ENCODE data around the gene ICAM4.

Gene ICAM4

GRCh38 chr19:10321874-10322835, 35.4 kb downstream of the ICAM4 start:
- Histone ChIP-seq H3K4me3 (ENCODE audit: control insufficient read depth in 1 of 7, extremely low read depth in 1 of 7, insufficient read depth in 4 of 7, low read depth in 2 of 7, low read length in 6 of 7) (no peak overlapping the region), H3K27ac (ENCODE audit: insufficient read depth in 1 of 2, low read depth in 1 of 2, low read length in 2 of 2, poor library complexity in 1 of 2, severe bottlenecking in 2 of 2) (no peak overlapping the region), H3K9me3 (ENCODE audit: control extremely low read depth in 1 of 5, control insufficient read depth in 4 of 5, insufficient read depth in 2 of 5, low read depth in 1 of 5, low read length in 4 of 5) (no peaks in the 10 kb centered on the region), H3K4me1 (ENCODE audit: control extremely low read depth in 1 of 4, control insufficient read depth in 4 of 4, insufficient read depth in 4 of 4, low read length in 3 of 4) (no peaks in the 10 kb centered on the region), H3K36me3 (ENCODE audit: control insufficient read depth in 4 of 4, insufficient read depth in 4 of 4, low read length in 3 of 4) (peaks cover 27 to 89% (median 61%) of the 10 kb centered on the region in 4 experiments), H3K27me3 (replicated peaks in 2 of 5; ENCODE audit: control insufficient read depth in 4 of 5, insufficient read depth in 5 of 5, low read length in 4 of 5) (no peaks in the 10 kb centered on the region)
- DNase-seq: no peak
- ChIA-PET CTCF (interaction anchor here (0.8 to 1.5 kb wide), 3 partner anchors 12 to 37 kb away, joined by 3 to 4 read pairs (median 3); no protein-coding TSS in a partner anchor), POLR2A (interaction anchor here (1.4 kb wide), 1 partner anchor 12 kb away, joined by 3 read pairs; the partner anchor contains the start of gene RAVER1)
- WGBS (ENCODE audit: insufficient coverage): 97% methylated on average over 16 of the region's 19 CpGs

- POLR2A ChIA-PET: no interaction called here
- 100% methylated on average over 3 of the region's 8 CpGs for WGBS (ENCODE audit: insufficient coverage)
- Histone ChIP-seq H3K4me1 (ENCODE audit: control extremely low read depth in 1 of 4, control insufficient read depth in 4 of 4, insufficient read depth in 4 of 4, low read length in 3 of 4) (no peaks in the 10 kb centered on the region), H3K27ac (ENCODE audit: insufficient read depth in 1 of 2, low read depth in 1 of 2, low read length in 2 of 2, poor library complexity in 1 of 2, severe bottlenecking in 2 of 2) (no peak overlapping the region), H3K27me3 (replicated peaks in 2 of 5; ENCODE audit: control insufficient read depth in 4 of 5, insufficient read depth in 5 of 5, low read length in 4 of 5) (no peaks in the 10 kb centered on the region), H3K4me3 (ENCODE audit: control insufficient read depth in 1 of 7, extremely low read depth in 1 of 7, insufficient read depth in 4 of 7, low read depth in 2 of 7, low read length in 6 of 7) (no peak overlapping the region), H3K9me3 (ENCODE audit: control extremely low read depth in 1 of 5, control insufficient read depth in 4 of 5, insufficient read depth in 2 of 5, low read depth in 1 of 5, low read length in 4 of 5) (no peaks in the 10 kb centered on the region), H3K36me3 (ENCODE audit: control insufficient read depth in 4 of 4, insufficient read depth in 4 of 4, low read length in 3 of 4) (peaks cover 31 to 96% (median 73%) of the 10 kb centered on the region in 4 experiments)
- no peak for DNase-seq
- CTCF ChIA-PET: interaction anchor here (0.9 to 1.5 kb wide), 3 partner anchors 19 to 67 kb away, joined by 3 to 4 read pairs (median 3); no protein-coding TSS in a partner anchor
Observed at GRCh38 chr19:10325732-10326131, 39.0 kb downstream of the ICAM4 start.

- CTCF ChIA-PET: interaction anchor here (1.2 to 1.3 kb wide), 3 partner anchors 9 to 61 kb away, joined by 3 to 5 read pairs (median 3); no protein-coding TSS in a partner anchor
- no peak for DNase-seq
- 99% methylated on average over 7 of the region's 7 CpGs for WGBS (ENCODE audit: insufficient coverage)
- POLR2A ChIA-PET: no interaction called here
- H3K27ac ChIP-seq (ENCODE audit: insufficient read depth in 1 of 2, low read depth in 1 of 2, low read length in 2 of 2, poor library complexity in 1 of 2, severe bottlenecking in 2 of 2): no peak overlapping the region
- no peak overlapping the region for H3K4me3 ChIP-seq (ENCODE audit: control insufficient read depth in 1 of 7, extremely low read depth in 1 of 7, insufficient read depth in 4 of 7, low read depth in 2 of 7, low read length in 6 of 7)
- H3K4me1 ChIP-seq (ENCODE audit: control extremely low read depth in 1 of 4, control insufficient read depth in 4 of 4, insufficient read depth in 4 of 4, low read length in 3 of 4): peaks cover 0 to 12% (median 10%) of the 10 kb centered on the region in 4 experiments
- H3K27me3 ChIP-seq (replicated peaks in 2 of 5; ENCODE audit: control insufficient read depth in 4 of 5, insufficient read depth in 5 of 5, low read length in 4 of 5): no peaks in the 10 kb centered on the region
- no peaks in the 10 kb centered on the region for H3K9me3 ChIP-seq (ENCODE audit: control extremely low read depth in 1 of 5, control insufficient read depth in 4 of 5, insufficient read depth in 2 of 5, low read depth in 1 of 5, low read length in 4 of 5)
- H3K36me3 ChIP-seq (ENCODE audit: control insufficient read depth in 4 of 4, insufficient read depth in 4 of 4, low read length in 3 of 4): peaks cover 24 to 75% (median 58%) of the 10 kb centered on the region in 4 experiments
Observed at GRCh38 chr19:10327793-10328192, 41.0 kb downstream of the ICAM4 start.

DNA sequence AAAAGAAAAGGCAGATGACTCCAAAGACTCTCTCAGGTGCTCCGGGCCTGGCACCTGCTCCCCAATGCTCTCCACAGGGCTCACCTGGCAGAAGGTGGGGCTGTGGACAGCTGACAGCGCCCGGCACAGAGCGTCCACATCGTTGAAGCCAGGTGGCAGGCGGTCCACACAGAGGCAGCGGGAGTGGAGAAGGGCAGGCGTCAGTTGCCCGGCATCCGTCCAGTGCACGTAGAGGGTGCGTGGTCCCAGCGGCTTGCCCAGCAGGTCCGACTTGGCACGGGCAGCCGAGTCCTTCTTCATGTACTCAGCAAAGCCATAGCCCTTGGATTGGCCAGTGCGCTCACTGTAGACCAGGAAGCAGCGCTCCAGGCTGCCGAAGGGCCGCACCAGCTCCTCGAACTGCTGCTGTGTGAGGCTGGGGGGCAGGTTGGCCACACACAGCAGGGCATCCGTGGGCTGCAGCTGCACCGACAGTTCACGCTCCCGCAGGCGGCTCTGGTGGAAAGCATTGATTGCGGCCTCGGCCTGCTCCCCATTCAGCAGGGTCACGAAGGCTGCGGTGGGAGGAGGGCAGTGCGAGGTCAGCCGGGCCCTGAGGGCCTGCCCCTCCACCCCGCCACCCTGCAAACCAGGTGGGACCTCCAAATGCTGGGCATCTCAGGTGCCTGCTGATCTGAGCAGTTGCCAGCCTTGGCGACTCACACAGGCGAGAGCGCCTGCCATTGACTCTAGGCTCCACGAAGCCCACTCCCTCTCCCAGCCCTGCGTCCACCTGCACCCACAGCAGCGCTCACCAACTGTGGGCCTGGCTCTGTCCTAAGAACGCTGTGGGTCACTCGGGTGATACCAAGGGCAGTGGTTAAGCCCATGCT, 42.0 kb downstream of the ICAM4 start:
- H3K27ac ChIP-seq (ENCODE audit: insufficient read depth in 1 of 2, low read depth in 1 of 2, low read length in 2 of 2, poor library complexity in 1 of 2, severe bottlenecking in 2 of 2): no peak overlapping the region
- DNase-seq: no peak
- no peak overlapping the region for H3K4me3 ChIP-seq (ENCODE audit: control insufficient read depth in 1 of 7, extremely low read depth in 1 of 7, insufficient read depth in 4 of 7, low read depth in 2 of 7, low read length in 6 of 7)
- peaks cover 19 to 66% (median 50%) of the 10 kb centered on the region in 4 experiments for H3K36me3 ChIP-seq (ENCODE audit: control insufficient read depth in 4 of 4, insufficient read depth in 4 of 4, low read length in 3 of 4)
- H3K4me1 ChIP-seq (ENCODE audit: control extremely low read depth in 1 of 4, control insufficient read depth in 4 of 4, insufficient read depth in 4 of 4, low read length in 3 of 4): peaks cover 0 to 17% (median 14%) of the 10 kb centered on the region in 4 experiments
- WGBS (ENCODE audit: insufficient coverage): 96% methylated on average over 37 of the region's 41 CpGs
- H3K27me3 ChIP-seq (replicated peaks in 2 of 5; ENCODE audit: control insufficient read depth in 4 of 5, insufficient read depth in 5 of 5, low read length in 4 of 5): no peaks in the 10 kb centered on the region
- ChIA-PET POLR2A (interaction anchor here (1.5 kb wide), 1 partner anchor 59 kb away, joined by 5 read pairs; no protein-coding TSS in a partner anchor), CTCF (interaction anchor here (1.2 kb wide), 1 partner anchor 10 kb away, joined by 5 read pairs; no protein-coding TSS in a partner anchor)
- H3K9me3 ChIP-seq (ENCODE audit: control extremely low read depth in 1 of 5, control insufficient read depth in 4 of 5, insufficient read depth in 2 of 5, low read depth in 1 of 5, low read length in 4 of 5): no peaks in the 10 kb centered on the region

DNA sequence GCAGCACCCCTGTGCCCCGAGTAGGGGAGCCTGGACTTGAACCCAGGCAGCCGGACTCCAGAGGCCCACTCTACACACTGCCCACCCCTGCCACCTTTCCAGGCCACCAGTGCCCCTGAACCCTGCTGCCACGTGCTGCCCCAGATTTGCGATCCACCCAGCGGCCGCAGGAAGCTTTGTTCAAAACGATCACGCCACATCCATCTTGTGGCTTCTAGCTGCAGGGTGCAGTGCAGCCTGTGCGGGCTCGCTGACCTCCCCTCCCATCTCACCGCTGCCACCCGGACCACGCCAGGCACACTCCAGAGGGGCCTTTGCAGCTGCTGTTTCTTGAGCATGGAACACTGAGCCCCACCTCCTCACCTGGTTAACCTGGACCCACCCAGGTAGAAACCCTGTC, 42.8 kb downstream of the ICAM4 start:
- peaks cover 18 to 66% (median 51%) of the 10 kb centered on the region in 4 experiments for H3K36me3 ChIP-seq (ENCODE audit: control insufficient read depth in 4 of 4, insufficient read depth in 4 of 4, low read length in 3 of 4)
- no peak for DNase-seq
- no peak overlapping the region for H3K27ac ChIP-seq (ENCODE audit: insufficient read depth in 1 of 2, low read depth in 1 of 2, low read length in 2 of 2, poor library complexity in 1 of 2, severe bottlenecking in 2 of 2)
- peaks cover 0 to 24% (median 20%) of the 10 kb centered on the region in 4 experiments for H3K4me1 ChIP-seq (ENCODE audit: control extremely low read depth in 1 of 4, control insufficient read depth in 4 of 4, insufficient read depth in 4 of 4, low read length in 3 of 4)
- no peaks in the 10 kb centered on the region for H3K9me3 ChIP-seq (ENCODE audit: control extremely low read depth in 1 of 5, control insufficient read depth in 4 of 5, insufficient read depth in 2 of 5, low read depth in 1 of 5, low read length in 4 of 5)
- no peak overlapping the region for H3K4me3 ChIP-seq (ENCODE audit: control insufficient read depth in 1 of 7, extremely low read depth in 1 of 7, insufficient read depth in 4 of 7, low read depth in 2 of 7, low read length in 6 of 7)
- ChIA-PET POLR2A (interaction anchor here (1.5 kb wide), 1 partner anchor 60 kb away, joined by 5 read pairs; no protein-coding TSS in a partner anchor), CTCF (interaction anchor here (2.4 kb wide), 1 partner anchor 30 kb away, joined by 6 read pairs; no protein-coding TSS in a partner anchor)
- no peaks in the 10 kb centered on the region for H3K27me3 ChIP-seq (replicated peaks in 2 of 5; ENCODE audit: control insufficient read depth in 4 of 5, insufficient read depth in 5 of 5, low read length in 4 of 5)
- 96% methylated on average over 12 of the region's 13 CpGs for WGBS (ENCODE audit: insufficient coverage)

- Histone ChIP-seq H3K36me3 (ENCODE audit: control insufficient read depth in 4 of 4, insufficient read depth in 4 of 4, low read length in 3 of 4) (peaks cover 15 to 63% (median 49%) of the 10 kb centered on the region in 4 experiments), H3K9me3 (ENCODE audit: control extremely low read depth in 1 of 5, control insufficient read depth in 4 of 5, insufficient read depth in 2 of 5, low read depth in 1 of 5, low read length in 4 of 5) (no peaks in the 10 kb centered on the region), H3K27me3 (replicated peaks in 2 of 5; ENCODE audit: control insufficient read depth in 4 of 5, insufficient read depth in 5 of 5, low read length in 4 of 5) (no peaks in the 10 kb centered on the region), H3K4me1 (ENCODE audit: control extremely low read depth in 1 of 4, control insufficient read depth in 4 of 4, insufficient read depth in 4 of 4, low read length in 3 of 4) (peaks cover 0 to 31% (median 24%) of the 10 kb centered on the region in 4 experiments), H3K27ac (ENCODE audit: insufficient read depth in 1 of 2, low read depth in 1 of 2, low read length in 2 of 2, poor library complexity in 1 of 2, severe bottlenecking in 2 of 2) (peak overlapping the region; percentile 82 to 93), H3K4me3 (ENCODE audit: control insufficient read depth in 1 of 7, extremely low read depth in 1 of 7, insufficient read depth in 4 of 7, low read depth in 2 of 7, low read length in 6 of 7) (peak overlapping the region; percentile 78 to 95 (median 85))
- no peak for DNase-seq
- CTCF ChIA-PET: interaction anchor here (1.1 to 1.8 kb wide), 2 partner anchors 41 to 72 kb away, joined by 3 to 5 read pairs; no protein-coding TSS in a partner anchor
- POLR2A ChIA-PET: no interaction called here
- 63% methylated on average over 12 of the region's 18 CpGs for WGBS (ENCODE audit: insufficient coverage)
Observed at GRCh38 chr19:10332158-10332964, 45.6 kb downstream of the ICAM4 start.
